ENCODE measurements around the gene GPR35.

DNA sequence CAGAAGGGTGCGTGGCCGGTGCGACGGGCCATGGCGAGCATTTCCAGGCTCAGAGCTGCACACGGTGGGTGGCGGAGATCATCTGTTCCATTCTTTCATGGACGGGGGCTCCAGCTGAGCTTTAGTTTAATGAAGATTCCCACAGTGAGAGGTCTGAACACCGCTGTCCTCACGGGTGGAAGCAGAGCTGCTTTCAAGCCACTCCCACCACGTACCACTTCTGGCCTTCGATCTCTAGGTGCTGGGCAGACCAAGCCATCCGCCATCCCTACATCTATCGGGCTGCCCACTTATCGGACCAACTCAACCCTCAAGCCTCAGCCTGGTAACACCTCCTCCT lies 18.5 kb downstream of the GPR35 start:
- TF ChIP-seq, protein P1, sequence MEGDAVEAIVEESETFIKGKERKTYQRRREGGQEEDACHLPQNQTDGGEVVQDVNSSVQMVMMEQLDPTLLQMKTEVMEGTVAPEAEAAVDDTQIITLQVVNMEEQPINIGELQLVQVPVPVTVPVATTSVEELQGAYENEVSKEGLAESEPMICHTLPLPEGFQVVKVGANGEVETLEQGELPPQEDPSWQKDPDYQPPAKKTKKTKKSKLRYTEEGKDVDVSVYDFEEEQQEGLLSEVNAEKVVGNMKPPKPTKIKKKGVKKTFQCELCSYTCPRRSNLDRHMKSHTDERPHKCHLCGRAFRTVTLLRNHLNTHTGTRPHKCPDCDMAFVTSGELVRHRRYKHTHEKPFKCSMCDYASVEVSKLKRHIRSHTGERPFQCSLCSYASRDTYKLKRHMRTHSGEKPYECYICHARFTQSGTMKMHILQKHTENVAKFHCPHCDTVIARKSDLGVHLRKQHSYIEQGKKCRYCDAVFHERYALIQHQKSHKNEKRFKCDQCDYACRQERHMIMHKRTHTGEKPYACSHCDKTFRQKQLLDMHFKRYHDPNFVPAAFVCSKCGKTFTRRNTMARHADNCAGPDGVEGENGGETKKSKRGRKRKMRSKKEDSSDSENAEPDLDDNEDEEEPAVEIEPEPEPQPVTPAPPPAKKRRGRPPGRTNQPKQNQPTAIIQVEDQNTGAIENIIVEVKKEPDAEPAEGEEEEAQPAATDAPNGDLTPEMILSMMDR (IDR thresholded peaks at IDR 0.05) = no peak
- TF ChIP-seq POLR2AphosphoS5 (IDR thresholded peaks at IDR 0.05) = no peak

Measured in sigmoid colon (tissue), 4 donors.